HUDEP-2 (cell line): ENCODE data around the gene TMEM213.

ENCODE experiments used
- DNase-seq, 76 experiments: peaks; one replicate each; lab custom pipeline; 2025; ENCODE audit not compliant: unreplicated experiment in 76 of 76; lab: John Stamatoyannopoulos, UW

The TMEM213 gene

DNA sequence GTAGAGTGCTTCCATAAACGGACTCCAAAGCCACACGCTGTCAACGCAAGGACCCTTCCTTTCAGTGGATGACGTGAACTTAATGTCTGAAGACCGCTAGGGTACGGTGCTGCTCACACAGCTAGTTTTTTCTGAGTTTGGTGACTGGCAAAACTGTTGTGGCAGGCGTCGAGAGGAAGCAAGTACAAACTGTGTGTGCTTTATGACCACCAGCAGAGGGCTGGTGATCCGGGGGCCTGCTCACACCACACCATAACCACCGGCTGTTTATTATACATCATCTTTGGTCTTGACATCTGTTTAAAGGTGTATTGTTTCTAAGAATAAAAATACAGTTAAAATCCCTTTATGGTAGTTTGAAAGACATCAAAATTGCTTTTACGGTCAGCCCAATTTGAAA lies 37.3 kb downstream of the TMEM213 start:
- DNase-seq = no peak

DNA sequence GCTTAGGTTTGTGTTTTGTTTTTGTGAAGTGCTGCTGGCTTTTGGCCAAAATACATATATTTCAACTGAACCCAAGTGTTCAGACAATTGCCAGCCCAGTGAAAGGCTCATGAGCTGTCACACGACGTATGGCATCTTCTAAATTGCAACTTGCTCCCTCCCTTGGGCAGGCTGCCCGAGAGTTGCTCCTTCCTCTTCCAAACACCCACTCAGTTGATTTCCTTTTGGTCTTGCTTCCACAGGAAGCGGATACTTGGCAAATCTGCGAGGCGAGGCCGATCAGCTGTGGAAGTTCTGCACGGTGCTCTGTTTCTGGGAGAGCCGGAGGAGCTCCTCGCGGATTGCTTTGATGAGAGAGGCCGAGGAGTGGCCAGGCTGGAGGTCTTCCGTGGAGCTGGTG lies 39.8 kb downstream of the TMEM213 start:
- DNase-seq = no peak

DNA sequence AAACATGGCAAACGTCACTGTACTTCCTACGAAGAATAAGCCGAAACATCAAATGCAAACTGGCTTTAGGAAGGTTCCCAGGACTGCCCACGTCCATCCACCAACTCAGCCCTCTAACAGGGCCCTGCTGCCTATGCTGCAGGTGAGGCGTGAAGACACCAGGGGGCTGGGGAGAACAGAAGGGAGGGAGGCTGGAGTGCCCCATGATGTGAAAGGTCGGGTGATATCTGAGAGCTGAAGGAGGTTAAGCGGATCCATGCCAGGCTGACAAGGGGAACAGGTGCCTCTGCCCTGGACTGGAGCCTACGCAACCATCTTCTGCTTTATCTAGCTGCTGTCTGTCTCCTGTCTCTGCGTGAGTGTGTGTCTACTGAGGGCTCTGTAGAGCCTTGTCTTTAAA lies 40.4 kb downstream of the TMEM213 start:
- DNase-seq = no peak

DNA sequence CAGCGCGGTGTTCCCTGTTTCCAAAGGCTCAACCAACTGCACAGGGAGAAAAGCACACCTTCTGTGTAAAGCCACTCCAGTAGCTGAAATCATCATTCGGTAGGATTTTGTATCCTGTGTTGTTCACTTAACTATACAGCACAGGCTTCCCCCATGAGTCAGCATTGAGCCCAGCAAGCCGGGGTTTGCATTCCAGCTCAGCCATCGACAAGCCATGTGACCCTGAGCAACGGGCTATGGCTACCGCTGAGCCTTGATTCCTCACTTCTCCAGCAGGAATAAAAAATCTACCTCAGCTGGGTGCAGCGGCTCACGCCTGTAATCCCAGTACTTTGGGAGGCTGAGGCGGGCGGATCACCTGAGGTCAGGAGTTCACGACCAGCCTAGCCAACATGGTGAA lies 44.3 kb downstream of the TMEM213 start:
- DNase-seq = no peak

DNA sequence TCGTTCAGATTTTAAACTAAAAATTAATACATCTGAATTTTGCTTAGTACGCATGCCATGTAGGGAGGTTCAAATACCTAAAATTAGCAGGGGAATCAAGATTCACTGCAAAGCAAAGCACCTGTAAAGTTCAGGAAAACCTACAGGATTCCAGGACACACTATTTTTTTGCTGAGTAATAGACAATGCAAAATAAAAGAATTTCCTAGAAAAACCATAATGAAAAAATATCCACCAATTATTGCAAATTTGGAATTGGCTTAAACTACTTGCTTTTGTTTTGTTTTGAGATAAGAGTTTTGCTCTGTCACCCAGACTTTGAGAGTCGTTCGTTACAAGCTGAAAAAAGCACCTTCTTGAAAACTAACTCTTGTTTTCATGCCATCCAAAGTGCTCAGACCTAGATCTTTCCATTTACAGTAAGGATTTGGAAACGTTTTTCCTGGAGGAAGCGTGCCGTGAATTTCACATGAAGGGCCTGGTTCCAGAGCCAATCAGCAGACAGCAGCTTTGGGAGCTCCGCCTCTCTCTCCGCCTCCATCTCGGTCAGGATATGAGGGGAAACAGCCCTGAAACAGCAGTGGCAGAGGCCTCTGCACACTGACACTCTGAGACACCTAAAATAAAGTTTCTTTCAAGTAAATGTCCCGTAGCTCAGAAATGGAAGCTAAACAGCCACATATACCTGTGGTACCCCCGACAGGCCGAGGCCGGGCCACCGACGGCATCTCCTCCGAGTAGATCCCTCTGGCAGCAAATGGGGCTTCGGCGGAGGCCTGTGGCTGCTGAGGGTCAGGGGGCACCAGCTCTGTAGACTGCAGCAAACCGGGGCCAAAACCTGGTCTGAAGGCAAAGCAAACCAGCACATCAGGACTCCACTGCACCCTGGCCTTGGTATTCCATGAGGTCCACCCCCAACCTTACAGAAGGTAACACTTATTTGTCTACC lies 46.1 kb downstream of the TMEM213 start:
- DNase-seq = no peak

DNA sequence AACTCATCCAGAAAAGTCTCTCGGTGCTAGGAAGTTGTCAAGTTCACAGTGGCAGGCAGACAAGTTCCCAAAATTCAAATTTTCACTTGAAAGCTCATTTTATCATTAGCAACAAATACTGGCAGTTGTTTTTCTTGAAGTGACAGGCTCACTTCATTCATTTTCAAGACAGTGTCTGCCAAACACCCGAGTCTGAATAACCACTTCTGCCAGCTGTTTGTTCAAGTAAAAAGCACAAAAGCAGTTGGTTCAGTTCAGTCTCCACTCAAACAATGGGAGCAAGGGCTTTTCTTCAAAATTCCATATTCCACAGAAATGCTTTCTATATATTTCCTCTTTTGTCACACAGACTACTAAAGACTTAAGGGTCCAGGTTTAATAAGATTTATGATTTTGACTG lies 47.9 kb downstream of the TMEM213 start:
- DNase-seq = no peak

DNA sequence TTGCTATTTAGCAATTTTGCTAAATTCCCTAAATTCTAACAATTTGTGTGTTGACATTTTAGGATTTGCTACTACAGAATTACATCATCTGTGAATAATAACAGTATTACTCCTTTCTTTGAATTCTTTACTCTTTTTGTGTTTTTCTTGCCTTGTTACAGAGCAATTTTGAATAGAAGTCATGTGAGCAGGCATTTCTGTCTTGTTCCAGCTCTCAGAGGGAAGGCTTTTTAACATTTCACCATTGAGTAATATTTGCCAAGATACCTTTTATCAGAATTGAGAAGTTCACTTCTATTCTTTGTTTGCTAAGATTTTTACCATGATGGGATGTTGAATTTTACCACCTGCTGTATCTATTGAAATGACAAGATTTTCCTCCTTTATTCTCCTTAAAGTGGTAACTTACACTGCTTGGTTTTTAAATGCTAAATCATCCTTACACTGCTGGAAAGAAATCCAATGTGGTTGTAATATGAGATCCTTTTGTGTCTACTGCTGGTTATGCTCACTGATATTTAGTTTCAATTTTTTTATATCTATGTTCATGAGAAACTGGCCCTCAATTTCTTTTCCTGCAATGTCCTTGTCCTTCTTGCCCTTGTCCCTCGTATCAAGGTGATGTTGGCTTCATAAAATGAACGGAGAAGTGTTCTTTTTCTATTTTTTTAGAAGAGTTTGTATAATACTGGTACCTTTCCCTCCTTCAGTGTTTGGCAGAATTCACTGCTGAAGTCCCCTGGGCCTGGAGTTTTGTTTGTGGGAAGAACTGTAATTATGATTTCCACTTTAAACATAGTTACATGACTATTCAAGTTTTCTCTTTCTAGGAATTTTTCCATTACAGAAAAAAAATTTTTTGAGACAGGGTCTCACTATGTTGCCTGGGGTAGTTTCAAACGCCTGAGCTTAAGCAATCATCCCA lies 50.5 kb downstream of the TMEM213 start:
- no peak for DNase-seq

DNA sequence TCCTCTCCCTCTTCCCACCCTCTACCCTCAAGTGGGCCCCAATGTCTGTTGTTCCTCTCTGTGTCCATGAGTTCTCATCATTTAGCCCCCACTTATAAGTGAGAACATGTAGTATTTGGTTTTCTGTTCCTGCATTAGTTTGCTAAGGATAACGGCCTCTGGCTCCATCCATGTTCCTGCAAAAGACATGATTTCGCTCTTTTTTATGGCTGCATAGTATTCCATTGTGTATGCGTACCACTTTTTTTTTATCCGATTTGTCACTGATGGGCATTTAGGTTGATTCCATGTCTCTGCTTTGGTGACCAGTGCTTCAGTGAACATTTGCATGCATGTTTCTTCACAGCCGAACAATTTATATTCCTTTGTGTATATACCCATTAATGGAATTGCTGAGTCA lies 51.9 kb downstream of the TMEM213 start:
- no peak for DNase-seq

DNA sequence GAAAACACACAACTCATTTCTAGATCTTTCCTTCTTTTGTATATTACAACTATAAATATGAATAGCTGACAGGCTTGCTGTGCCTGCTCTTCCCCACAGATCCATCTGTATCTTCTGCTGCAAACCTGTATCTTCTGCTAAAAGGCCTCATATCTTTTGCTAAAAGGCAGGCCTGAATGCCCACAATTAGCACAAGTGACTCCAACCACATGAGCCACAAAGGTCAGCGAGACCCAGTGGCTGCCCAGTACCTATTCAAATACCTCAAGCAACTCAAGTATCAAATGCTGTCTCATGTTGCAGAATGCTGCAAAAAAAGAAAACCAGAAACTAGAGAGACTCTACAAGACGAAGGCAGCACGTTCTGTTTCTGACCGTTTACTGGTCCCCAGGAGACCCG lies 54.7 kb downstream of the TMEM213 start:
- no peak for DNase-seq

DNA sequence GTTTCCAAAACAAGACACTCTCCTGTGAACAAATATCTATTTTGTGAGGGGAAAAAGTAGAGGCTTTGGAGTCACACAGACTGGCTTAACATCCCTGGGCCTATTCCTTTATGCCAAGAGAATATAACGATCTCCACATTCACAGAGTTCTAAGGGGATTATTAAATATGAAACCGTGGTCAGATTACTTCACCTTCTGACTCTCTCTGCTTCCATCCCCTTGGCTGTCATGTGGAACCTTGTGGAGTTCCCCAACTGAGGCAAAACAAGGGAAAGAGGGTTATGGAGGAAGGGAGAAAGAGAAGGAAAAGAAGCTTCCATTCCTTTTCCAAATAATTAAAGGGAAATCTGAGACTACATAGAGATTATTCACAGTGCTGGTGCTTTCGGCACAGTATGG lies 55.7 kb downstream of the TMEM213 start:
- DNase-seq = no peak

DNA sequence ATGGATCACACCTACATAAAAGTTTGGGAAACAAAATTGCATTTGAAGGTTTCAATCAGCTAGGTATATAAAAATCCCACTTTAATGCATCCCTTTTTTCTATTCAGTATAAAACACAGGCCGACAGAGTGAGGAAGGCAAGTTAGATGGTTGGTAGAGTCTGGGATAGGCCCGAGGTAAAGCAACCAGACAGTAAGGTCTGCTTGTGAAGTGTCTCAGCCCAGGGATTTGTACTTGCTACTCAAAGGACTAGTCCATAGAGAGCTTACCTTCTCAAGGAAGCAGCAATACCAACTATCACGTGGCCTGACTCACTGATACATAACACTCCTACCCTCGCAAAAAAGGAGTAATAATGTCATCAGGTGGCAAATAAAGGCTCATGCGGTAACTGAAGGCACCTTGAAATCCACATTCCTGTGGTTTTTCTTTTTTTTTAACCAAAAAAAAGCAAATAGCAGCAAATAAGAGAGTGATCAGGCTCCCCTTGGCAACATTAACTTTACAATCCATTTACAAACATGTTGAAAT lies 56.4 kb downstream of the TMEM213 start:
- DNase-seq = no peak

DNA sequence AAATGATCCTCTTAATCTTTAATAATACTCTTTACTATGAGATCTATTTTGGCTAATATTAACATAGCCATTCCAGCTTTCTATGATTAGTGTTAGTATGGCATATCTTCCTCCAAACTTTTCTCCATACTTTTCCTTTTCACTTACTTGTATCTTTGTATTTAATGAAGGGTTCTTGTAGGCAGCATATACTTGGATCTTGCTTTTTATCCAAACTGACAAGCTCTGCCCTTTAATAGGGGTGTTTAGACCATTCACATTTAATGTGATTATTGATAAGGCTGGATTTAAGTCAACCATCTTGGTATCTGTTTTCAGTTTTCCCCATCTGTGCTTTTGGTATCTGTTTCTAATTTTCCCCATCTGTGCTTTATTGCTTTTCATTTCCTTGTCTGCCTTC lies 59.9 kb downstream of the TMEM213 start:
- DNase-seq = no peak

DNA sequence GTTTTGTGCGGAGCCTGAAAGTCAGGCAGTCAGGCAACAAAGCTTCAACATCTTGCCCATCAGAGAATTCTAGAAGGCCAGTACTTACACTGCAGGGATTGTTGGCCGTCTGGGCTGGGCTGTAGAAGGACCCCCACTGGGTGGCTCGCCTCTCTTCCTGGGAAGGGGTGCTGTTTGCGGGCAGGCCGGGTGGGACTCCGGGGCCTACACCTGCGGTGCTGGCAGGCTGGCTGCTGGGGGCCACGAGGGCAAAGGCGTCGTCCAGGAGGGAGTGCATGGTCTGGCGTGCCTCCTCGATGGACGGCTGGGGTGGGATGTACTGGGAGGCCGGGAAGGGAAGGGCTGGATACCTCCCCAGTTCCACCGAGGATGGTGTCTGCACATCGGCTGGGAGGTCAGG lies 63.3 kb downstream of the TMEM213 start:
- no peak for DNase-seq

DNA sequence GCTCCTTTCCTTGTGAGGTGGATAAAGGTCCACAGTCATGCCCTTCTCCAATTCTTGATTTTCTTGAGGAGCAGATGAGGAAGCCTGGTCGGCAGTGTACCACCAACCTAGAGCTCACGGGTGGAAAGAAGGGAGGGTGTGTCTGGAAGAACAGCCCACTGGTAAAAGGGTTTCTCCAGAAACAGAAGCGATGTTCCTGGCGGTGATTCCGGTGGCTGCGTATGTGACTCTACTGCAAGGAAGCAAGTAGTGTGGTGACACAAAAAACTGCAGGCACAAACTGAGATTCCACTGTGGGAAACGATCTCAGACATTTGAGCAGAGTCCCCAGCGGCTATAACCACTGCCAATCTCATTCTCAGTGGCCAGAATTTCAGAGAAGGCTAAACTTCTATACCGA lies 66.1 kb downstream of the TMEM213 start:
- DNase-seq = no peak

DNA sequence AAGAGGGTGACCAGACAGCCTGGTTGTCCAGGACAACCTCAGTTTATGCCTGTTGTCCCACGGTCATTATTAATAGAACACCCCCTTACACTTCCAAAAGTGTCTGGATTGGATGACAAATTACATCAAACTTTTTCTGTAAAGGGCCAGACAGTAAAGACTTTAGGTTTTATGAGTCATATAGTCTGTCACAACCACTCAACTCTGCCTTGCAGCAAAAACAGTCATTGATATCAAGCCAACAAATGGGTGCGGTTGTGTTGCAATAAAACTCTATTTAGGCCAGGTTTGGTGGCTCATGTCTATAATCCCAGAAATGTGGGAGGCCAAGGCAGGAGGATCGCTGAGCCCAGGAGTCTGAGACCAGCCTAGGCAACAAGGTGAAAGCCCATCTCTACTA lies 66.9 kb downstream of the TMEM213 start:
- DNase-seq = peak in 7 of 76 experiments; percentile 2 to 30 (median 9)

DNA sequence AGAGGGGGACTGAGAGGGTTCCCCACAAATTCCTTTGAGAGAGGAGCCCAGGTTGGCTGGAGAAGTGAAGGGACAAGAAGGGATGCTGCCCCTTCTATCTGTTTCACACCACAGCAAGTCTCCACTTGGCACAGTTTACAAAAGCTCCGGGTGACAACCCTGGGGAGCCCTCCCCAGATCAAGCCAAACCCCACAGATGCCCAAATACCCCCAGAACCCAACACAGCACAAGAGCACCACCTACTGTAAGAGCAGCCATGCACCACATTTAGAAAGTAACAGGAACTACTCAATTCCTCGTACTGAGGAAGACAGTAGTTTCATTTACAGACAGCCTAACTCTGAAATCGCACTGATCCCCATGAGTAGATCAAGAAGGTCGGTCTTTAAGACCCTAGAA lies 68.0 kb downstream of the TMEM213 start:
- DNase-seq = peak in 5 of 76 experiments; percentile 5 to 12 (median 8)

DNA sequence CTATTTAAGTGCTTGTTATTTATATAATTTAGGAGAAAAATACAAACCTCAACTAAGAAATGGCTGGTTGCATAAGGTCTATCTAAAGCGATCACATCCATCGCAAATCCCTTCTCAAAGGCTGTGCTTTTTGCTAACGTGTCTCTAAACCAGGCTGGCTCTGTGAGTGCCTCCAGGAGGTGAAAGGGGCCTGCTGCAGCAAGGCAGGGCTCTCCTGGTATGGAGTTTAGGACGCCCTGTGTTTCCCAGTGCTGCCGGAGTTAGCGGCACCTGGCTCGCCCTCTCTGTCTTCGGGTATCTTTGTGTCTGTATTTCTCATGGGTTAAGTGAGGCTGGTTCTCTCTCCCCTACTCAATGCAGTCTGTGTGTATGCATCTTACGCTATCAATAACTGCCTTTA lies 68.6 kb downstream of the TMEM213 start:
- DNase-seq = no peak

DNA sequence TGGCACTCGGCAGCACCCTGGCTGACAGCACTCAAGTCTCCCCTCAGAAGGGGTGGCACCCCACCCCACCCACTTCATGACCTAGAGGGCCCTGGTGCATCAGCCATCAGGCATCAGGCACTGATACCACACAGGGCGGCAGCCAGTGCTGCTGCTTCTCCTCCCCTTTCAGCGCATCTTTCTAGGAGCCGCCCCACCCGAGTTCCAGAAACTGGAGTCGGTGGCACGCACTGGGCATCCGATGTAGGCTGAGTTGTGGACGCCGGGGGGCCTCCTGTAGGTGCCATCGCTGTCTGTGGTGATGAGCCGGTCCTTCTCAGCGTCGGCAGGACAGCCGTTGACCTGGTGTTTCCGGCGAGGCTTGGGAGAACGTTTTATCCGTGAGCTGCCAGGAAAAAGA lies 70.0 kb downstream of the TMEM213 start:
- no peak for DNase-seq

DNA sequence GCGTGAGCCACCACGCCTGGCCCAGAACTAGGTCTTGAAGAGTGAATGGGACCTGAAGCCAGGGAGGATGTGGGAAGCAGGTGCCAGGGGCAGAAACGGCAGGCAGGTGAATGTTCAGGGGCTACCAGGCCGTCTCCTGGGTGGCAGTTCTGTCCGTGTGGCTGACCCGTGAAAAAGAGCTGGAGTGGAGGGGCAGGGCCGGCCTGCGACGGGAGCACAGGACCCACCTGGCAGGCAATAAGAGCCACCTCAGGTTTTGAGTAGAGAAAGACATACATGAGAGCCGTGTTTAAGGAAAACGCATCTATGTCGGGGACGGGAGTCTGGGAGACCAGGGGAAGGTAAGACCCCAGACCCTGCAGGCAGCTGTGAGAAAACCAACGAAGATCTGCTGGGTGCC lies 70.9 kb downstream of the TMEM213 start:
- DNase-seq = no peak

DNA sequence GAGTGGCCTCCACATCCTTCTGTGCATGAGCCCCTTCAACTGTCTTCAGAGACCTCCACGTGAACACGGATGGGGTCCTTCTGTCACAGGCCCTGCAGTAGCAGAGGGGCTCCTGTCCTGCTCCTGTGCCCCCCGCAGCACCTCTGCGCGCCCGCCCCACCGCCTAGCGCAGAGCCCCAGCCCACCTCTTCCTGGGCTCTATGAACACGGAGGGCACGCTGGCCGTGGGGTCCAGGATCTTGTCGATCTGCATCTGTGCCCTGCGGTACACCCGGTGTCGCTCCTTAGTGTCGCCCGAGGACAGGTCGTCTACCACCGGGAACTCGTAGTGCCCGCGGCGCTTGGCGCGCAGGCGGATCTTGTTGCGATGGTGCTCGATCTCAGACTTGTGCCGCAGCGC lies 71.6 kb downstream of the TMEM213 start:
- no peak for DNase-seq

DNA sequence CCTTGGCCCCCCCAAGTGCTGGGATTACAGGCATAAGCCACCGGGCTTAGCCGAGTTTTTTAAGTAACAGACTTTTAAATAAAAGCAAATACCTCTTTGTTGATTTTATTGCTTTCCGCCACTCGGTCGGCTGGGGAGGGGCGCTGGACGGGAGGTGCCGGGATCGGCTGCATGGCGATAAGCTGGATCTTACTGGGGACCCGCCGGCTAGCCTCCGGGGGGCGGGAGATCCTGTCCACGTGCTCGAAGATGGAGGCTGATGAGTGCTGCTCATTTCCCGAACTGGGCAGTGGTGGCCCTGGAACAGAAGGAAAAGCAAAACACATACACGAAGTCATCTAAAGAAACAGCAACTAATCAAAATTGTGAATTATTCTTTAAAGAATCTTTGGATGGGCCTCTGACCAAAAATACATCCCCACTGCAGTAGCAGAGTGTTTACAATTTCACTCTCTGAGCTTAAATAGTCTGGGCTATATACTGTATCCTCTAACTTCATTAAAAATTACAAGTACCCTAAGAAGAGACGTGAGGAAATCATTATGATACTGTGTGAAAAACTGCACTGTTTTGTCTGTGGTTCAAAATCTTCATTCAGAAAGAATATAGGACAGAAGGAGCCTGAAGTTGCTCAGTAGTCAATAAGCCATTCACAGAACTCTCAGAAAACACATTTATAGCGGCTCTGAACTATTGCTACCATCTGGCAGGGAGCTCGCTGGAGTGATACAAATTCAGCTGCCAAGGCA lies 73.4 kb downstream of the TMEM213 start:
- DNase-seq = no peak
